Measurements from ENCODE around the gene KRT74. TPM values are rescaled to one million over a fixed set of nuclear protein-coding genes. Genes with fewer than 3 reads are reported as not detected.

KRT74 gene
- total and polyA plus RNA-seq, 9 of the 15 experiments (the other 6 are each of a cell fraction or from before 2014, with no cell fraction given): not detected

- no TSS peak for BruUV-seq (replicated peaks)
- ChIA-PET POLR2A (interaction anchor here (1.2 to 1.4 kb wide), 2 partner anchors 11 to 26 kb away, joined by 4 to 5 read pairs; no protein-coding TSS in a partner anchor), CTCF (ENCODE audit: low intra/inter-chr PET ratio) (no interaction called here)
- H2AFZ ChIP-seq (ENCODE audit: low read depth, low read length): no peak overlapping the region
- no peak for DNase-seq (ENCODE audit: extremely low read depth in 1 of 4, low spot score in 3 of 4)
- no peak for ATAC-seq
- peaks cover 0 to 15% of the 10 kb centered on the region in 2 experiments; a peak in 2 of 5 replicates for H3K27me3 ChIP-seq (ENCODE audit: control insufficient read depth in 2 of 2, insufficient read depth in 2 of 2, low read length in 2 of 2)
- H3K9me3 ChIP-seq (replicated peaks; ENCODE audit: control insufficient read depth, insufficient read depth, low read depth, low read length): no peaks in the 10 kb centered on the region
- 20% methylated on average over 6 of the region's 6 CpGs for whole genome bisulfite sequencing (ENCODE audit: insufficient coverage, low coverage, missing lambda C conversion rate)
- H3K4me1 ChIP-seq (replicated peaks in 1 of 2; ENCODE audit: control insufficient read depth in 2 of 2, insufficient read depth in 2 of 2, low read length in 2 of 2): peaks cover 6 to 7% of the 10 kb centered on the region in 2 experiments; a peak in 4 of 5 replicates
- intact Hi-C loops (cut with micrococcal nuclease): no loop called here
- no peak overlapping the region for H3K4me3 ChIP-seq
- no peak overlapping the region for H3K27ac ChIP-seq (ENCODE audit: extremely low read depth, low read depth, low read length)
- no peak for FAIRE-seq
- H4K20me1 ChIP-seq (replicated peaks; ENCODE audit: control insufficient read depth, insufficient read depth, low read length): 0 out of 2 replicates have a peak, but pooled peaks cover 2% of the 10 kb centered on the region
- H3K9me1 ChIP-seq (ENCODE audit: control insufficient read depth, insufficient read depth, low read length): no peaks in the 10 kb centered on the region
- no peak overlapping the region for H3K4me2 ChIP-seq (ENCODE audit: insufficient read depth, low read length)
- H3K36me3 ChIP-seq (ENCODE audit: control insufficient read depth, insufficient read depth, low read length): no peaks in the 10 kb centered on the region
- no peak overlapping the region for H3K9ac ChIP-seq (ENCODE audit: insufficient read depth in 1 of 2, low read depth in 2 of 2, low read length in 2 of 2)
- H3K79me2 ChIP-seq (ENCODE audit: control insufficient read depth, insufficient read depth, low read length): no peaks in the 10 kb centered on the region
- in situ Hi-C loops (cut with MboI): no loop called here
- TF ChIP-seq FOXP4 (CRISPR knock-in tag; IDR thresholded peaks at IDR 0.05; ENCODE audit: borderline replicate concordance) (no peak), ELK1 (CRISPR knock-in tag; IDR thresholded peaks at IDR 0.05) (no peak), TFAP4 (CRISPR knock-in tag; IDR thresholded peaks at IDR 0.05; ENCODE audit: borderline replicate concordance) (no peak), NFATC3 (IDR thresholded peaks at IDR 0.05) (no peak), POLR2A (conservative IDR thresholded peaks at IDR 0.05) (no peak), MEF2A (IDR thresholded peaks at IDR 0.05; ENCODE audit: control insufficient read depth, low read depth, low read length) (no peak), ZNF3 (CRISPR knock-in tag; IDR thresholded peaks at IDR 0.05) (no peak), TAL1 (IDR thresholded peaks at IDR 0.05) (no peak), FOXA1 (IDR thresholded peaks at IDR 0.05; ENCODE audit: borderline replicate concordance) (no peak), ZNF764 (CRISPR knock-in tag; IDR thresholded peaks at IDR 0.05; ENCODE audit: low read depth) (no peak), CEBPB (tag; IDR thresholded peaks at IDR 0.05) (no peak), MAFK (IDR thresholded peaks at IDR 0.05; ENCODE audit: low read length) (no peak), TEAD1 (CRISPR knock-in tag; IDR thresholded peaks at IDR 0.05) (no peak), ZFP91 (CRISPR knock-in tag; IDR thresholded peaks at IDR 0.05) (no peak), DACH1 (IDR thresholded peaks at IDR 0.05; ENCODE audit: partially characterized antibody) (no peak), TCF7 (IDR thresholded peaks at IDR 0.05; ENCODE audit: borderline replicate concordance) (no peak), GATAD2B (IDR thresholded peaks at IDR 0.05; ENCODE audit: borderline replicate concordance) (no peak)
These were observed 34.5 kb upstream of the KRT74 start for GRCh38 chr12:52608161-52608560.
